GM12874 (cell line): ENCODE measurements around the gene AKT3.

ENCODE experiments used
- CTCF ChIP-seq: IDR thresholded peaks from 2 replicates; pipeline ENCODE4 v1.5.1; 2011; ENCODE audit warnings: low read depth, mild to moderate bottlenecking, control low read depth, low read length, moderate library complexity; ENCODE audit not compliant: insufficient read depth

Gene AKT3

GRCh38 chr1:243474136-243474881 lies 375.7 kb downstream of the AKT3 start:
- no peak for TF ChIP-seq CTCF

- TF ChIP-seq CTCF, result no peak
Measured at GRCh38 chr1:243473227-243474135, 376.6 kb downstream of the AKT3 start.

- no peak for TF ChIP-seq CTCF
Measured at GRCh38 chr1:243471754-243472745, 378.0 kb downstream of the AKT3 start.

GRCh38 chr1:243471026-243471685 lies 378.9 kb downstream of the AKT3 start:
- TF ChIP-seq CTCF, result no peak

- TF ChIP-seq CTCF, result no peak
Measured at GRCh38 chr1:243470502-243470901, 379.5 kb downstream of the AKT3 start.

GRCh38 chr1:243469497-243469896 lies 380.5 kb downstream of the AKT3 start:
- TF ChIP-seq CTCF, result no peak
